ENCODE measurements around the gene LTB4R. TPM values are rescaled to one million over a fixed set of nuclear protein-coding genes. Genes with fewer than 3 reads are reported as not detected.

LTB4R gene
- total RNA-seq, 1 experiment from 2014 or later = 13.4 TPM

GRCh38 chr14:24315243-24315806, 4.0 kb downstream of the LTB4R start:
- H3K36me3 Mint-ChIP-seq (ENCODE audit: insufficient read depth, unreplicated experiment) = peaks cover 30% of the 10 kb centered on the region
- peaks cover 47% of the 10 kb centered on the region for H3K27me3 Mint-ChIP-seq (ENCODE audit: unreplicated experiment)
- intact Hi-C loops (cut with micrococcal nuclease; ENCODE audit: unreplicated experiment) = no loop called here
- CTCF ChIA-PET = interaction anchor here (0.6 to 1.5 kb wide), 3 partner anchors 8 to 219 kb away, joined by 3 to 8 read pairs (median 4); partner anchors contain the start of gene CIDEB
- DNase-seq = no peak
- H3K27ac Mint-ChIP-seq (ENCODE audit: unreplicated experiment) = no peak overlapping the region
- peaks cover 8% of the 10 kb centered on the region for H3K4me1 Mint-ChIP-seq (ENCODE audit: low read depth, unreplicated experiment)
- no peaks in the 10 kb centered on the region for H3K9me3 Mint-ChIP-seq (ENCODE audit: low read depth, unreplicated experiment)
- BruUV-seq (replicated peaks) = no TSS peak
- no peak overlapping the region for H3K4me3 Mint-ChIP-seq (ENCODE audit: low read depth, unreplicated experiment)
- TF ChIP-seq CTCF (IDR thresholded peaks at IDR 0.05; ENCODE audit: unreplicated experiment) = no peak

GRCh38 chr14:24315807-24316596, 4.7 kb downstream of the LTB4R start:
- Mint-ChIP-seq H3K27me3 (ENCODE audit: unreplicated experiment) (peaks cover 50% of the 10 kb centered on the region), H3K4me1 (ENCODE audit: low read depth, unreplicated experiment) (peaks cover 8% of the 10 kb centered on the region), H3K36me3 (ENCODE audit: insufficient read depth, unreplicated experiment) (peaks cover 27% of the 10 kb centered on the region), H3K4me3 (ENCODE audit: low read depth, unreplicated experiment) (no peak overlapping the region), H3K9me3 (ENCODE audit: low read depth, unreplicated experiment) (no peaks in the 10 kb centered on the region), H3K27ac (ENCODE audit: unreplicated experiment) (no peak overlapping the region)
- no peak for TF ChIP-seq CTCF (IDR thresholded peaks at IDR 0.05; ENCODE audit: unreplicated experiment)
- peak; percentile 38 for DNase-seq
- CTCF ChIA-PET = interaction anchor here (0.6 to 1.5 kb wide), 3 partner anchors 8 to 220 kb away, joined by 3 to 8 read pairs (median 4); partner anchors contain the start of gene CIDEB
- intact Hi-C loops (cut with micrococcal nuclease; ENCODE audit: unreplicated experiment) = no loop called here
- no TSS peak for BruUV-seq (replicated peaks)

- CTCF ChIA-PET = interaction anchor here (1.0 to 1.5 kb wide), 2 partner anchors 9 to 115 kb away, joined by 3 to 4 read pairs; partner anchors contain the start of gene CIDEB
- Mint-ChIP-seq H3K27me3 (ENCODE audit: unreplicated experiment) (peaks cover 51% of the 10 kb centered on the region), H3K4me3 (ENCODE audit: low read depth, unreplicated experiment) (no peak overlapping the region), H3K9me3 (ENCODE audit: low read depth, unreplicated experiment) (no peaks in the 10 kb centered on the region), H3K27ac (ENCODE audit: unreplicated experiment) (no peak overlapping the region), H3K4me1 (ENCODE audit: low read depth, unreplicated experiment) (peaks cover 8% of the 10 kb centered on the region), H3K36me3 (ENCODE audit: insufficient read depth, unreplicated experiment) (peaks cover 27% of the 10 kb centered on the region)
- intact Hi-C loops (cut with micrococcal nuclease; ENCODE audit: unreplicated experiment) = no loop called here
- TF ChIP-seq CTCF (IDR thresholded peaks at IDR 0.05; ENCODE audit: unreplicated experiment) = no peak
- DNase-seq = no peak
- no TSS peak for BruUV-seq (replicated peaks)
These were observed 5.3 kb downstream of the LTB4R start for GRCh38 chr14:24316597-24316950.

- no peak for DNase-seq
- H3K27ac Mint-ChIP-seq (ENCODE audit: unreplicated experiment) = peak overlapping the region; percentile 44
- no peak overlapping the region for H3K4me3 Mint-ChIP-seq (ENCODE audit: low read depth, unreplicated experiment)
- BruUV-seq (replicated peaks) = no TSS peak
- peaks cover 59% of the 10 kb centered on the region for H3K27me3 Mint-ChIP-seq (ENCODE audit: unreplicated experiment)
- no peak for TF ChIP-seq CTCF (IDR thresholded peaks at IDR 0.05; ENCODE audit: unreplicated experiment)
- peaks cover 22% of the 10 kb centered on the region for H3K36me3 Mint-ChIP-seq (ENCODE audit: insufficient read depth, unreplicated experiment)
- peaks cover 8% of the 10 kb centered on the region for H3K4me1 Mint-ChIP-seq (ENCODE audit: low read depth, unreplicated experiment)
- intact Hi-C loops (cut with micrococcal nuclease; ENCODE audit: unreplicated experiment) = no loop called here
- no peaks in the 10 kb centered on the region for H3K9me3 Mint-ChIP-seq (ENCODE audit: low read depth, unreplicated experiment)
- CTCF ChIA-PET = no interaction called here
These were observed 6.0 kb downstream of the LTB4R start for GRCh38 chr14:24317141-24317928.

All from Calu3 (cell line).